ENCODE results near the gene CLIC4.

- TF ChIP-seq EP300 (IDR thresholded peaks at IDR 0.05) (no peak), POLR2AphosphoS5 (IDR thresholded peaks at IDR 0.05) (no peak), CTCF (IDR thresholded peaks at IDR 0.05) (no peak), POLR2A (IDR thresholded peaks at IDR 0.05) (no peak)
Observed at GRCh38 chr1:24875257-24875656, 130.0 kb downstream of the CLIC4 start.

Measured in upper lobe of left lung (tissue), 4 donors.